A549 (cell line): ENCODE data around the gene METTL23. TPM values are rescaled to one million over a fixed set of nuclear protein-coding genes. Genes with fewer than 3 reads are reported as not detected.

ENCODE experiments used
- ATAC-seq, 2 experiments: fragments of 200-7000 bp in 1 of 2; fragments of >200 bp in 1 of 2; cut with Nextera tagmentation in 1 of 2; cut with Tn5 transposase in 1 of 2; 3 replicates each; pipeline versions ENCODE4 v1.8.0 to v1.9.1; 2018 to 2020; ENCODE audit warnings: mild to moderate bottlenecking in 1 of 2, moderate library complexity in 1 of 2
- CTCF ChIA-PET: fragments of 300-600 bp; sonication (Branson Sonifier 250); formaldehyde crosslinking; extraction: SDS; loops from one replicate; lab custom pipeline; 2021; ENCODE audit warnings: antibody characterized with exemption, inconsistent platforms; lab: Yijun Ruan, JAX
- POLR2A ChIA-PET: fragments of 350-600 bp; formaldehyde crosslinking; extraction: SDS; loops from one replicate; lab custom pipeline; 2021; ENCODE audit warnings: antibody characterized with exemption, inconsistent platforms; lab: Yijun Ruan, JAX
- DNase-seq, 2 experiments: peaks; one replicate each; pipeline versions ENCODE4 v3.0.0 to v3.0.0-alpha.2; 2011 to 2016; ENCODE audit warnings: low read depth in 1 of 2, low spot score in 1 of 2
- FAIRE-seq: peaks from 2 replicates; lab custom pipeline; 2011; peaks lifted over from hg19 to GRCh38; lab: Jason Lieb, UNC
- H3K27ac ChIP-seq, 2 experiments: fragments of >200 bp; sonication (Bioruptor Twin); formaldehyde crosslinking; 3 replicates each; pipeline ENCODE4 v1.5.1; 2016 to 2017
- H3K4me1 ChIP-seq: fragments of >200 bp; sonication (Bioruptor Twin); formaldehyde crosslinking; 3 replicates; pipeline ENCODE4 v1.6.1; 2016
- H3K4me2 ChIP-seq: fragments of >200 bp; sonication (Bioruptor Twin); formaldehyde crosslinking; 3 replicates; pipeline ENCODE4 v1.6.1; 2016
- H3K4me3 ChIP-seq: fragments of >200 bp; sonication (Bioruptor Twin); formaldehyde crosslinking; 3 replicates; pipeline ENCODE4 v1.5.1; 2016
- H3K9me3 ChIP-seq: fragments of >200 bp; sonication (Bioruptor Twin); formaldehyde crosslinking; 3 replicates; pipeline ENCODE4 v1.6.1; 2016
- CBX8 ChIP-seq: fragments of 200-600 bp; sonication (generic); IDR thresholded peaks from 2 replicates; pipeline ENCODE4 v1.6.1; 2016
- CTCF ChIP-seq: fragments of >200 bp; sonication (Bioruptor Twin); formaldehyde crosslinking; IDR thresholded peaks from 3 replicates; pipeline ENCODE4 v1.5.1; 2016
- EHF ChIP-seq: fragments of 250-450 bp; sonication (Bioruptor Pico); IDR thresholded peaks from 2 replicates; pipeline ENCODE4 v1.5.0; 2020; ENCODE audit warnings: mild to moderate bottlenecking
- GATA3 ChIP-seq: IDR thresholded peaks from 2 replicates; pipeline ENCODE4 v1.6.1; 2012; ENCODE audit warnings: borderline replicate concordance
- HEYL ChIP-seq: fragments of 250-450 bp; sonication (Bioruptor Pico); IDR thresholded peaks from 2 replicates; pipeline ENCODE4 v1.8.0; 2021; ENCODE audit warnings: mild to moderate bottlenecking, moderate library complexity
- JUN ChIP-seq, 2 experiments: fragments of >200 bp; sonication (Bioruptor Twin); formaldehyde crosslinking; IDR thresholded peaks; 2 replicates in 1 of 2; 3 replicates in 1 of 2; pipeline ENCODE4 v1.6.1; 2016 to 2017
- KDM5A ChIP-seq: fragments of 200-600 bp; sonication (generic); IDR thresholded peaks from 2 replicates; pipeline ENCODE4 v1.6.1; 2016; ENCODE audit warnings: antibody characterized with exemption, mild to moderate bottlenecking
- MAZ ChIP-seq: fragments of 150-350 bp; IDR thresholded peaks from 2 replicates; pipeline ENCODE4 v1.6.1; 2014; ENCODE audit warnings: antibody characterized with exemption, low read depth, low read length, borderline replicate concordance
- MYC ChIP-seq: IDR thresholded peaks from 2 replicates; pipeline ENCODE4 v1.6.1; 2012; ENCODE audit warnings: mild to moderate bottlenecking, inconsistent platforms, low read length, improper control_type of control experiment, borderline replicate concordance
- NFE2L2 ChIP-seq: fragments of 150-350 bp; conservative IDR thresholded peaks from 2 replicates; pipeline ENCODE4 v1.6.1; 2014; ENCODE audit warnings: low read length
- NPAS2 ChIP-seq: fragments of 250-450 bp; sonication (Bioruptor Pico); IDR thresholded peaks from 2 replicates; pipeline ENCODE4 v1.8.0; 2022; ENCODE audit warnings: mild to moderate bottlenecking, moderate library complexity, borderline replicate concordance
- POLR2A ChIP-seq: IDR thresholded peaks from 2 replicates; pipeline ENCODE4 v1.6.1; 2012; ENCODE audit warnings: mild to moderate bottlenecking, low read length
- POLR2AphosphoS2 ChIP-seq: conservative IDR thresholded peaks from 2 replicates; pipeline ENCODE4 v1.6.1; 2012; ENCODE audit warnings: low read length, improper control_type of control experiment, inconsistent platforms
- RCOR1 ChIP-seq: fragments of 150-350 bp; IDR thresholded peaks from 2 replicates; pipeline ENCODE4 v1.6.1; 2014; ENCODE audit warnings: antibody characterized with exemption, low read length, low read depth
- RNF2 ChIP-seq: fragments of 200-600 bp; sonication (generic); IDR thresholded peaks from 2 replicates; pipeline ENCODE4 v1.6.1; 2016; ENCODE audit warnings: low read depth, mild to moderate bottlenecking, antibody characterized with exemption, moderate library complexity, borderline replicate concordance
- SREBF2 ChIP-seq: fragments of 450-650 bp; IDR thresholded peaks from 2 replicates; pipeline ENCODE4 v1.6.1; 2014; ENCODE audit warnings: mild to moderate bottlenecking, moderate library complexity
- TFCP2L1 ChIP-seq: fragments of 250-450 bp; sonication (Bioruptor Pico); IDR thresholded peaks from 2 replicates; pipeline ENCODE4 v1.5.0; 2021; ENCODE audit warnings: mild to moderate bottlenecking
- ZSCAN20 ChIP-seq: fragments of 250-450 bp; sonication (Bioruptor Pico); IDR thresholded peaks from 2 replicates; pipeline ENCODE4 v1.8.0; 2022; ENCODE audit warnings: mild to moderate bottlenecking, moderate library complexity
- WGBS: methylation state at CpG from one replicate; pipeline ENCODE4 v1.1.6; 2017; ENCODE audit errors: missing lambda C conversion rate; 5-methylcytosine and 5-hydroxymethylcytosine counted together
- polyA plus RNA-seq, 4 experiments: library from polyadenylated mRNA; depleted of rRNA in 3 of 4; stranded (reverse); fragments of >200 nt; fragmentation: RNase III in 1 of 4; extraction: RNeasy Plus Mini Kit Qiagen cat#74134 plus additional on column Dnase treatment in 1 of 4; gene quantifications; 2 replicates in 3 of 4; 3 replicates in 1 of 4; pipeline ENCODE4 v1.2.3, GENCODE V29; 2011 to 2017
- TF ChIP-seq, protein P1 (sequence below): fragments of 450-650 bp; IDR thresholded peaks from 2 replicates; pipeline ENCODE4 v1.6.1; 2014; ENCODE audit warnings: antibody characterized with exemption
- TF ChIP-seq, protein P2 (sequence below): fragments of 250-450 bp; sonication (Bioruptor Pico); IDR thresholded peaks from 2 replicates; pipeline ENCODE4 v1.5.0; 2021; ENCODE audit warnings: mild to moderate bottlenecking, moderate library complexity, borderline replicate concordance
- TF ChIP-seq, protein P3 (sequence below): fragments of 250-450 bp; sonication (Bioruptor Pico); IDR thresholded peaks from 2 replicates; pipeline ENCODE4 v1.5.0; 2020; ENCODE audit warnings: low read depth, mild to moderate bottlenecking, moderate library complexity
- TF ChIP-seq, protein P4 (sequence below): fragments of >200 bp; sonication (Bioruptor Twin); formaldehyde crosslinking; IDR thresholded peaks from 3 replicates; pipeline ENCODE4 v1.6.1; 2016

Gene METTL23
- polyA plus RNA-seq, 2 of the 4 experiments (the other 2 are of a cell fraction) = 64.9 to 120 TPM

DNA sequence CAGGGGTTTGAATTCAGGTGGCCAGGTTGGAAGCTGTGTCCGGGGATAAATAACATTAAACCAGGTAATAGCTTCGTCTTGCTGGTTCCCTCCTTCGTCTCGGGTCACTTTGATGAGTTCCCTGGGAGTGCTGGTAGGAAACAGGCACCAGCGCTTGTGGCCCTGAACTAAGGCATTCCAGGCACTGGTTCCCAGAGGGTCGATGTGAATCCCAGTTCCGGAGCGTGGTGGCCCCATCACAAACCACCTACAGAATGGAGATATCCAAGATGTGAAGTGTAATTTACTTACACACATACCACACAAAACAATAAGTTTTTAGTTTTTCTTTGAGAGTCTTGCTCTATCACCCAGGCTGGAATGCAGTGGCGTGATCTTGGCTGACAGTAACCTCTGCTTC, 2.8 kb upstream of the METTL23 start:
- FAIRE-seq (no peak), ATAC-seq (no peak), DNase-seq (no peak)
- no peak overlapping the region for H3K4me2 ChIP-seq
- ChIA-PET POLR2A (no interaction called here), CTCF (interaction anchor here (1.3 to 26.0 kb wide), 5 partner anchors 10 to 203 kb away, joined by 5 to 456 read pairs (median 161); partner anchors contain the start of genes MFSD11 and MXRA7)
- H3K4me3 ChIP-seq = no peak overlapping the region
- H3K4me1 ChIP-seq = peaks cover 17% of the 10 kb centered on the region
- WGBS = 95% methylated on average over 9 of the region's 9 CpGs
- no peak overlapping the region for H3K27ac ChIP-seq
- H3K9me3 ChIP-seq = no peaks in the 10 kb centered on the region
- TF ChIP-seq TFCP2L1 (no peak), NPAS2 (CRISPR knock-in tag) (no peak), MAZ (no peak), POLR2AphosphoS2 (no peak), EHF (CRISPR knock-in tag) (no peak), CBX8 (no peak), ZSCAN20 (CRISPR knock-in tag) (no peak), NFE2L2 (no peak), RNF2 (no peak)
- TF ChIP-seq, protein P1, sequence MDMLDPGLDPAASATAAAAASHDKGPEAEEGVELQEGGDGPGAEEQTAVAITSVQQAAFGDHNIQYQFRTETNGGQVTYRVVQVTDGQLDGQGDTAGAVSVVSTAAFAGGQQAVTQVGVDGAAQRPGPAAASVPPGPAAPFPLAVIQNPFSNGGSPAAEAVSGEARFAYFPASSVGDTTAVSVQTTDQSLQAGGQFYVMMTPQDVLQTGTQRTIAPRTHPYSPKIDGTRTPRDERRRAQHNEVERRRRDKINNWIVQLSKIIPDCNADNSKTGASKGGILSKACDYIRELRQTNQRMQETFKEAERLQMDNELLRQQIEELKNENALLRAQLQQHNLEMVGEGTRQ = no peak
- TF ChIP-seq, protein P2, sequence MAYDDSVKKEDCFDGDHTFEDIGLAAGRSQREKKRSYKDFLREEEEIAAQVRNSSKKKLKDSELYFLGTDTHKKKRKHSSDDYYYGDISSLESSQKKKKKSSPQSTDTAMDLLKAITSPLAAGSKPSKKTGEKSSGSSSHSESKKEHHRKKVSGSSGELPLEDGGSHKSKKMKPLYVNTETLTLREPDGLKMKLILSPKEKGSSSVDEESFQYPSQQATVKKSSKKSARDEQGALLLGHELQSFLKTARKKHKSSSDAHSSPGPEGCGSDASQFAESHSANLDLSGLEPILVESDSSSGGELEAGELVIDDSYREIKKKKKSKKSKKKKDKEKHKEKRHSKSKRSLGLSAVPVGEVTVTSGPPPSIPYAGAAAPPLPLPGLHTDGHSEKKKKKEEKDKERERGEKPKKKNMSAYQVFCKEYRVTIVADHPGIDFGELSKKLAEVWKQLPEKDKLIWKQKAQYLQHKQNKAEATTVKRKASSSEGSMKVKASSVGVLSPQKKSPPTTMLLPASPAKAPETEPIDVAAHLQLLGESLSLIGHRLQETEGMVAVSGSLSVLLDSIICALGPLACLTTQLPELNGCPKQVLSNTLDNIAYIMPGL (CRISPR knock-in tag) = no peak
- TF ChIP-seq, protein P3, sequence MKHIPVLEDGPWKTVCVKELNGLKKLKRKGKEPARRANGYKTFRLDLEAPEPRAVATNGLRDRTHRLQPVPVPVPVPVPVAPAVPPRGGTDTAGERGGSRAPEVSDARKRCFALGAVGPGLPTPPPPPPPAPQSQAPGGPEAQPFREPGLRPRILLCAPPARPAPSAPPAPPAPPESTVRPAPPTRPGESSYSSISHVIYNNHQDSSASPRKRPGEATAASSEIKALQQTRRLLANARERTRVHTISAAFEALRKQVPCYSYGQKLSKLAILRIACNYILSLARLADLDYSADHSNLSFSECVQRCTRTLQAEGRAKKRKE = no peak

GRCh38 chr17:76725580-76726230, 934 bp upstream of the METTL23 start:
- peak overlapping the region; percentile 90 for H3K4me2 ChIP-seq
- ATAC-seq (peak; percentile 35 to 47; a peak in 5 of 6 replicates), DNase-seq (peak; percentile 58 to 71), FAIRE-seq (no peak)
- 3% methylated on average over 23 of the region's 38 CpGs for WGBS
- CTCF ChIA-PET = interaction anchor here (0.6 to 26.0 kb wide), 10 partner anchors 9 to 344 kb away, joined by 3 to 456 read pairs (median 4); partner anchors contain the start of gene MXRA7
- H3K9me3 ChIP-seq = no peaks in the 10 kb centered on the region
- H3K4me1 ChIP-seq = peaks cover 17% of the 10 kb centered on the region
- peak overlapping the region; percentile 93 to 99 for H3K27ac ChIP-seq
- TF ChIP-seq SREBF2 (no peak), MYC (0 out of 2 replicates have a peak, but pooled peaks have one; percentile 34), HEYL (CRISPR knock-in tag) (no peak), POLR2A (no peak), CTCF (no peak), KDM5A (peak; percentile 16; the same call in 1 of the 2 replicates), GATA3 (no peak), JUN (IDR thresholded peaks at IDR 0.05) (no peak), RCOR1 (no peak)
- TF ChIP-seq, protein P4, sequence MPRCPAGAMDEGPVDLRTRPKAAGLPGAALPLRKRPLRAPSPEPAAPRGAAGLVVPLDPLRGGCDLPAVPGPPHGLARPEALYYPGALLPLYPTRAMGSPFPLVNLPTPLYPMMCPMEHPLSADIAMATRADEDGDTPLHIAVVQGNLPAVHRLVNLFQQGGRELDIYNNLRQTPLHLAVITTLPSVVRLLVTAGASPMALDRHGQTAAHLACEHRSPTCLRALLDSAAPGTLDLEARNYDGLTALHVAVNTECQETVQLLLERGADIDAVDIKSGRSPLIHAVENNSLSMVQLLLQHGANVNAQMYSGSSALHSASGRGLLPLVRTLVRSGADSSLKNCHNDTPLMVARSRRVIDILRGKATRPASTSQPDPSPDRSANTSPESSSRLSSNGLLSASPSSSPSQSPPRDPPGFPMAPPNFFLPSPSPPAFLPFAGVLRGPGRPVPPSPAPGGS = 0 out of 3 replicates have a peak, but pooled peaks have one; percentile 5
- POLR2A ChIA-PET = interaction anchor here (0.6 to 3.8 kb wide), 6 partner anchors 9 to 313 kb away, joined by 3 to 12 read pairs (median 6); partner anchors contain the start of genes MFSD11, MXRA7 and SRSF2
- H3K4me3 ChIP-seq = peak overlapping the region; percentile 97
